AG04450 (cell line): ENCODE measurements around the gene TMEM184A. TPM values are rescaled to one million over a fixed set of nuclear protein-coding genes. Genes with fewer than 3 reads are reported as not detected.

Source experiments
- CTCF ChIA-PET: fragments of 300-600, 350-600 bp; formaldehyde crosslinking; extraction: SDS; loops from one replicate; lab custom pipeline; 2022; ENCODE audit warnings: antibody characterized with exemption, inconsistent platforms; lab: Charles Lee
- POLR2A ChIA-PET: fragments of 350-600 bp; formaldehyde crosslinking; extraction: SDS; loops from one replicate; lab custom pipeline; 2021; ENCODE audit warnings: antibody characterized with exemption, inconsistent platforms; lab: Yijun Ruan, JAX
- DNase-seq: peaks from one replicate; pipeline ENCODE4 v3.0.0-alpha.2; 2011; ENCODE audit warnings: low read depth, low spot score
- H3K27ac ChIP-seq: one replicate; pipeline ENCODE4 v1.5.1; 2012; ENCODE audit warnings: low read depth, low read length, control low read depth
- H3K27me3 ChIP-seq: one replicate; pipeline ENCODE4 v1.6.0; 2012; ENCODE audit warnings: low read length; ENCODE audit not compliant: control insufficient read depth, insufficient read depth
- H3K4me3 ChIP-seq: 2 replicates; pipeline ENCODE4 v1.5.1; 2011; ENCODE audit warnings: mild to moderate bottlenecking, low read depth, low read length, control low read depth
- H3K9me3 ChIP-seq: 2 replicates; pipeline ENCODE4 v1.5.1; 2012; ENCODE audit warnings: low read length; ENCODE audit not compliant: control insufficient read depth, insufficient read depth
- CTCF ChIP-seq: IDR thresholded peaks from 2 replicates; pipeline ENCODE4 v1.5.1; 2011; ENCODE audit warnings: low read depth, low read length, control low read depth, inconsistent platforms
- polyA plus RNA-seq: library from polyadenylated mRNA; depleted of rRNA; stranded (reverse); fragments of >200 nt; gene quantifications from 2 replicates; pipeline ENCODE4 v1.2.3, GENCODE V29; 2011

TMEM184A gene
- polyA plus RNA-seq, 1 experiment: 0.56 TPM

GRCh38 chr7:1502845-1503244, 53.2 kb downstream of the TMEM184A start:
- Histone ChIP-seq H3K27ac (no peak overlapping the region), H3K4me3 (peak overlapping the region; percentile 84), H3K27me3 (no peaks in the 10 kb centered on the region), H3K9me3 (no peaks in the 10 kb centered on the region)
- no peak for DNase-seq
- ChIA-PET POLR2A (no interaction called here), CTCF (no interaction called here)
- TF ChIP-seq CTCF: no peak

GRCh38 chr7:1501487-1502270, 54.3 kb downstream of the TMEM184A start:
- Histone ChIP-seq H3K9me3 (no peaks in the 10 kb centered on the region), H3K4me3 (no peak overlapping the region), H3K27me3 (no peaks in the 10 kb centered on the region), H3K27ac (no peak overlapping the region)
- ChIA-PET CTCF (no interaction called here), POLR2A (no interaction called here)
- TF ChIP-seq CTCF: no peak
- no peak for DNase-seq

- ChIA-PET POLR2A (no interaction called here), CTCF (no interaction called here)
- DNase-seq: no peak
- H3K9me3 ChIP-seq: no peaks in the 10 kb centered on the region
- H3K4me3 ChIP-seq: no peak overlapping the region
- TF ChIP-seq CTCF: no peak
- H3K27me3 ChIP-seq: no peaks in the 10 kb centered on the region
- H3K27ac ChIP-seq: no peak overlapping the region
Observed at GRCh38 chr7:1500064-1500807, 55.8 kb downstream of the TMEM184A start.

- DNase-seq: no peak
- H3K9me3 ChIP-seq: no peaks in the 10 kb centered on the region
- ChIA-PET CTCF (no interaction called here), POLR2A (no interaction called here)
- H3K4me3 ChIP-seq: no peak overlapping the region
- H3K27me3 ChIP-seq: no peaks in the 10 kb centered on the region
- TF ChIP-seq CTCF: no peak
- H3K27ac ChIP-seq: no peak overlapping the region
Observed at GRCh38 chr7:1499367-1500029, 56.5 kb downstream of the TMEM184A start.
